GM15510 (cell line): ENCODE data around the gene H2BK1.

Experiments used
- POLR2A ChIP-seq: IDR thresholded peaks from 3 replicates; pipeline ENCODE4 v1.6.1; 2011; ENCODE audit warnings: borderline replicate concordance; ENCODE audit not compliant: insufficient read length; ENCODE audit errors: extremely low read depth

H2BK1 gene

GRCh38 chr7:151210087-151210854 is at the start of gene H2BK1:
TSS of gene H2BK1 (minus strand) at chr7:151210488. CDS start at chr7:151210318, 170 bp downstream.
- no peak for TF ChIP-seq POLR2A

GRCh38 chr7:151257990-151258389 is 47.7 kb upstream of the H2BK1 start:
- TF ChIP-seq POLR2A: no peak

- TF ChIP-seq POLR2A: no peak
Measured at GRCh38 chr7:151256410-151257045, 46.2 kb upstream of the H2BK1 start.

- no peak for TF ChIP-seq POLR2A
Measured at GRCh38 chr7:151255390-151255789, 45.1 kb upstream of the H2BK1 start.

GRCh38 chr7:151254851-151255250 is 44.6 kb upstream of the H2BK1 start:
- TF ChIP-seq POLR2A: no peak

GRCh38 chr7:151254316-151254715 is 44.0 kb upstream of the H2BK1 start:
- TF ChIP-seq POLR2A: no peak

GRCh38 chr7:151252961-151253711 is 42.8 kb upstream of the H2BK1 start:
- TF ChIP-seq POLR2A: no peak

- TF ChIP-seq POLR2A: no peak
Measured at GRCh38 chr7:151252561-151252835, 42.2 kb upstream of the H2BK1 start.

- TF ChIP-seq POLR2A: no peak
Measured at GRCh38 chr7:151251689-151252560, 41.6 kb upstream of the H2BK1 start.

- no peak for TF ChIP-seq POLR2A
Measured at GRCh38 chr7:151251328-151251688, 41.0 kb upstream of the H2BK1 start.

- no peak for TF ChIP-seq POLR2A
Measured at GRCh38 chr7:151250181-151251132, 40.2 kb upstream of the H2BK1 start.

- TF ChIP-seq POLR2A: no peak
Measured at GRCh38 chr7:151249732-151250072, 39.4 kb upstream of the H2BK1 start.

- no peak for TF ChIP-seq POLR2A
Measured at GRCh38 chr7:151249034-151249731, 38.9 kb upstream of the H2BK1 start.
